Measurements from ENCODE around the gene RFC5. TPM values are rescaled to one million over a fixed set of nuclear protein-coding genes. Genes with fewer than 3 reads are reported as not detected.

The RFC5 gene
- total RNA-seq, 1 experiment from 2014 or later, result 78.6 TPM

DNA sequence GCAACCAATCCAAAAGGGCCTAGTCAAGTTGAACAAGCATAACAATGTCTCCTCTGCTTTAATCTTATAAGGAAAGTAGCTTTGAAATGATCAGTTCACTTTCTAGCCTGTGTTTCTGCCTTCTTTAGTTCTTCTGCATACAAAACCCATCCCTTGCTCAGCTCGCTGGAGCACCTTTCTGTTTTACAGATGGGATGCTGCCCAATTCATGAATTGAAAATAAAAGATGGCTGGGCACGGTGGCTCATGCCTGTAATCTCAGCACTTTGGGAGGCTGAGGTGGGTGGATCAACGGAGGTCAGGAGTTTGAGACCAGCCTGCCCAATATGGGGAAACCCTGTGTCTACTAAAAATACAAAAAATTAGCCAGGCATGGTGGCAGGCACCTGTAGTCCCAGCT, 4.5 kb upstream of the RFC5 start:
- ATAC-seq (no peak), DNase-seq (ENCODE audit: low read depth, low spot score) (no peak)
- H3K36me3 ChIP-seq (ENCODE audit: control insufficient read depth in 1 of 2, insufficient read depth in 2 of 2, low read length in 2 of 2), result no peaks in the 10 kb centered on the region
- CTCF ChIA-PET, result interaction anchor here (0.7 kb wide), 1 partner anchor 62 kb away, joined by 4 read pairs; no protein-coding TSS in a partner anchor
- no peaks in the 10 kb centered on the region for H4K20me1 ChIP-seq (ENCODE audit: insufficient read depth)
- intact Hi-C loops (cut with micrococcal nuclease), result no loop called here
- RAD21 ChIA-PET (ENCODE audit: low non-redundant PET in 1 of 2, low total read pairs in 2 of 2, uncharacterized antibody in 2 of 2, unreplicated experiment in 2 of 2), result no interaction called here
- peaks cover 5 to 12% of the 10 kb centered on the region in 2 experiments; a peak in 3 of 4 replicates for H3K4me1 ChIP-seq (ENCODE audit: control insufficient read depth in 1 of 2, insufficient read depth in 2 of 2, low read length in 2 of 2)
- POLR2A ChIA-PET, result no interaction called here
- no peak for TF ChIP-seq SRF (IDR thresholded peaks at IDR 0.05; ENCODE audit: low read depth)
- H2AFZ ChIP-seq (ENCODE audit: low read depth, low read length, poor library complexity, severe bottlenecking), result peak overlapping the region; percentile 35
- no TSS peak for BruUV-seq (replicated peaks)
- no peaks in the 10 kb centered on the region for H3K9me3 ChIP-seq (ENCODE audit: control insufficient read depth in 1 of 2, insufficient read depth in 1 of 2, low read depth in 1 of 2, low read length in 2 of 2)
- no peak overlapping the region for H3K9ac ChIP-seq (ENCODE audit: low read length)
- no peak overlapping the region for H3K4me3 ChIP-seq (replicated peaks in 1 of 2; ENCODE audit: low read depth in 1 of 2, low read length in 2 of 2)
- no peaks in the 10 kb centered on the region for H3K9me2 ChIP-seq (ENCODE audit: insufficient read depth)
- no peak overlapping the region for H3K27ac ChIP-seq (ENCODE audit: low read depth, low read length)
- no peak overlapping the region for H3K4me2 ChIP-seq (ENCODE audit: low read length)
- peaks cover 4% of the 10 kb centered on the region for H3K79me2 ChIP-seq (ENCODE audit: insufficient read depth, low read length)
- no peaks in the 10 kb centered on the region for H3K27me3 ChIP-seq (ENCODE audit: insufficient read depth, low read length)

DNA sequence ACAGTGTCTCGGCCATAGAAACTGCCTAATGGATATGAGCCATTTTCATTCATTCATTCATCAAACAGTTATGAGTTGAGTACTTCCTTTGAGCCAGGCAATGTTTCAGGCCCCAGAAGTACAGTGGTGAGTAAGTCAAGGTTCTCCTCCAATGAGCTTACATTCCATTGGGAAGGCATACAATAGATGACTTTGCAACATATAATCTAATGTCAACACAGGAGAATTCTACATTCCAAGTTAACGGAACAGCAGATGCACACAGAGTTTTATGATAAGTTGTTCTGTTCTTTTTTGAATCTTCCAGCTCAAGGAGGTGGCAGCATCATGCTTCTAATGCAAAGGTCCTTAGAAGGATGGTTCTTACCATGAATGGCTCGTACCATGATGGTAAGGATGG, 3.2 kb upstream of the RFC5 start:
- H3K27ac ChIP-seq (ENCODE audit: low read depth, low read length), result no peak overlapping the region
- no peak overlapping the region for H3K9ac ChIP-seq (ENCODE audit: low read length)
- no peak for DNase-seq (ENCODE audit: low read depth, low spot score)
- no peak overlapping the region for H2AFZ ChIP-seq (ENCODE audit: low read depth, low read length, poor library complexity, severe bottlenecking)
- POLR2A ChIA-PET, result no interaction called here
- H3K4me3 ChIP-seq (replicated peaks in 1 of 2; ENCODE audit: low read depth in 1 of 2, low read length in 2 of 2), result no peak overlapping the region
- no peaks in the 10 kb centered on the region for H4K20me1 ChIP-seq (ENCODE audit: insufficient read depth)
- TF ChIP-seq, protein P1, sequence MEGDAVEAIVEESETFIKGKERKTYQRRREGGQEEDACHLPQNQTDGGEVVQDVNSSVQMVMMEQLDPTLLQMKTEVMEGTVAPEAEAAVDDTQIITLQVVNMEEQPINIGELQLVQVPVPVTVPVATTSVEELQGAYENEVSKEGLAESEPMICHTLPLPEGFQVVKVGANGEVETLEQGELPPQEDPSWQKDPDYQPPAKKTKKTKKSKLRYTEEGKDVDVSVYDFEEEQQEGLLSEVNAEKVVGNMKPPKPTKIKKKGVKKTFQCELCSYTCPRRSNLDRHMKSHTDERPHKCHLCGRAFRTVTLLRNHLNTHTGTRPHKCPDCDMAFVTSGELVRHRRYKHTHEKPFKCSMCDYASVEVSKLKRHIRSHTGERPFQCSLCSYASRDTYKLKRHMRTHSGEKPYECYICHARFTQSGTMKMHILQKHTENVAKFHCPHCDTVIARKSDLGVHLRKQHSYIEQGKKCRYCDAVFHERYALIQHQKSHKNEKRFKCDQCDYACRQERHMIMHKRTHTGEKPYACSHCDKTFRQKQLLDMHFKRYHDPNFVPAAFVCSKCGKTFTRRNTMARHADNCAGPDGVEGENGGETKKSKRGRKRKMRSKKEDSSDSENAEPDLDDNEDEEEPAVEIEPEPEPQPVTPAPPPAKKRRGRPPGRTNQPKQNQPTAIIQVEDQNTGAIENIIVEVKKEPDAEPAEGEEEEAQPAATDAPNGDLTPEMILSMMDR (IDR thresholded peaks at IDR 0.05 in 2 of 3, conservative IDR thresholded peaks at IDR 0.05 in 1 of 3; ENCODE audit: borderline replicate concordance in 1 of 3, insufficient read depth in 1 of 3, low read depth in 2 of 3, low read length in 2 of 3), result no peak
- TF ChIP-seq SRF (IDR thresholded peaks at IDR 0.05; ENCODE audit: low read depth) (no peak), POLR2AphosphoS5 (IDR thresholded peaks at IDR 0.05; ENCODE audit: low read depth, low read length) (no peak), TCF7L2 (IDR thresholded peaks at IDR 0.05; ENCODE audit: borderline replicate concordance, extremely low read depth, insufficient read depth, insufficient read length) (no peak), EGR1 (IDR thresholded peaks at IDR 0.05; ENCODE audit: low read depth) (no peak), RAD21 (IDR thresholded peaks at IDR 0.05; ENCODE audit: low read depth) (no peak), ZNF274 (IDR thresholded peaks at IDR 0.05; ENCODE audit: low read depth, low read length) (no peak), FOSL1 (IDR thresholded peaks at IDR 0.05; ENCODE audit: low read depth) (no peak), POLR2A (IDR thresholded peaks at IDR 0.05; ENCODE audit: borderline replicate concordance, extremely low read depth, insufficient read depth, insufficient read length) (no peak), EZH2phosphoT487 (IDR thresholded peaks at IDR 0.05; ENCODE audit: borderline replicate concordance) (no peak), CEBPB (IDR thresholded peaks at IDR 0.05; ENCODE audit: low read depth) (no peak), JUND (IDR thresholded peaks at IDR 0.05) (no peak), EZH2 (IDR thresholded peaks at IDR 0.05) (no peak)
- TF ChIP-seq, protein P2, sequence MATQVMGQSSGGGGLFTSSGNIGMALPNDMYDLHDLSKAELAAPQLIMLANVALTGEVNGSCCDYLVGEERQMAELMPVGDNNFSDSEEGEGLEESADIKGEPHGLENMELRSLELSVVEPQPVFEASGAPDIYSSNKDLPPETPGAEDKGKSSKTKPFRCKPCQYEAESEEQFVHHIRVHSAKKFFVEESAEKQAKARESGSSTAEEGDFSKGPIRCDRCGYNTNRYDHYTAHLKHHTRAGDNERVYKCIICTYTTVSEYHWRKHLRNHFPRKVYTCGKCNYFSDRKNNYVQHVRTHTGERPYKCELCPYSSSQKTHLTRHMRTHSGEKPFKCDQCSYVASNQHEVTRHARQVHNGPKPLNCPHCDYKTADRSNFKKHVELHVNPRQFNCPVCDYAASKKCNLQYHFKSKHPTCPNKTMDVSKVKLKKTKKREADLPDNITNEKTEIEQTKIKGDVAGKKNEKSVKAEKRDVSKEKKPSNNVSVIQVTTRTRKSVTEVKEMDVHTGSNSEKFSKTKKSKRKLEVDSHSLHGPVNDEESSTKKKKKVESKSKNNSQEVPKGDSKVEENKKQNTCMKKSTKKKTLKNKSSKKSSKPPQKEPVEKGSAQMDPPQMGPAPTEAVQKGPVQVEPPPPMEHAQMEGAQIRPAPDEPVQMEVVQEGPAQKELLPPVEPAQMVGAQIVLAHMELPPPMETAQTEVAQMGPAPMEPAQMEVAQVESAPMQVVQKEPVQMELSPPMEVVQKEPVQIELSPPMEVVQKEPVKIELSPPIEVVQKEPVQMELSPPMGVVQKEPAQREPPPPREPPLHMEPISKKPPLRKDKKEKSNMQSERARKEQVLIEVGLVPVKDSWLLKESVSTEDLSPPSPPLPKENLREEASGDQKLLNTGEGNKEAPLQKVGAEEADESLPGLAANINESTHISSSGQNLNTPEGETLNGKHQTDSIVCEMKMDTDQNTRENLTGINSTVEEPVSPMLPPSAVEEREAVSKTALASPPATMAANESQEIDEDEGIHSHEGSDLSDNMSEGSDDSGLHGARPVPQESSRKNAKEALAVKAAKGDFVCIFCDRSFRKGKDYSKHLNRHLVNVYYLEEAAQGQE (IDR thresholded peaks at IDR 0.05; ENCODE audit: low read depth), result no peak
- TF ChIP-seq, protein P3, sequence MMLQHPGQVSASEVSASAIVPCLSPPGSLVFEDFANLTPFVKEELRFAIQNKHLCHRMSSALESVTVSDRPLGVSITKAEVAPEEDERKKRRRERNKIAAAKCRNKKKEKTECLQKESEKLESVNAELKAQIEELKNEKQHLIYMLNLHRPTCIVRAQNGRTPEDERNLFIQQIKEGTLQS (IDR thresholded peaks at IDR 0.05), result no peak
- H3K79me2 ChIP-seq (ENCODE audit: insufficient read depth, low read length), result peaks cover 17% of the 10 kb centered on the region
- H3K36me3 ChIP-seq (ENCODE audit: control insufficient read depth in 1 of 2, insufficient read depth in 2 of 2, low read length in 2 of 2), result peaks cover 0 to 6% of the 10 kb centered on the region in 2 experiments; a peak in 2 of 4 replicates
- no peaks in the 10 kb centered on the region for H3K9me3 ChIP-seq (ENCODE audit: control insufficient read depth in 1 of 2, insufficient read depth in 1 of 2, low read depth in 1 of 2, low read length in 2 of 2)
- CTCF ChIA-PET, result no interaction called here
- H3K4me1 ChIP-seq (ENCODE audit: control insufficient read depth in 1 of 2, insufficient read depth in 2 of 2, low read length in 2 of 2), result peaks cover 11 to 23% of the 10 kb centered on the region in 2 experiments; a peak in 3 of 4 replicates
- RAD21 ChIA-PET (ENCODE audit: low non-redundant PET in 1 of 2, low total read pairs in 2 of 2, uncharacterized antibody in 2 of 2, unreplicated experiment in 2 of 2), result no interaction called here
- intact Hi-C loops (cut with micrococcal nuclease), result no loop called here
- no TSS peak for BruUV-seq (replicated peaks)
- H3K27me3 ChIP-seq (ENCODE audit: insufficient read depth, low read length), result no peaks in the 10 kb centered on the region
- no peak overlapping the region for H3K4me2 ChIP-seq (ENCODE audit: low read length)
- ATAC-seq, result no peak
- H3K9me2 ChIP-seq (ENCODE audit: insufficient read depth), result no peaks in the 10 kb centered on the region
